MM.1S (cell line): ENCODE results near the gene CERS6.

Source experiments
- DNase-seq: peaks from one replicate; pipeline ENCODE4 v3.0.0-alpha.2; 2015
- H2AFZ ChIP-seq: fragments of 300-600 bp; sonication (generic); 2 replicates; pipeline ENCODE4 v1.6.0; 2016; ENCODE audit warnings: antibody characterized with exemption, low read length
- H3F3A ChIP-seq: fragments of 300-600 bp; sonication (generic); 2 replicates; pipeline ENCODE4 v1.6.1; 2016; ENCODE audit warnings: mild to moderate bottlenecking, antibody characterized with exemption, low read length, moderate library complexity, mixed read lengths; ENCODE audit not compliant: insufficient read depth
- H3K27ac ChIP-seq: fragments of 300-600 bp; sonication (generic); 2 replicates; pipeline ENCODE4 v1.5.1; 2016; ENCODE audit warnings: mild to moderate bottlenecking, low read length
- H3K27me3 ChIP-seq: fragments of 300-600 bp; sonication (generic); replicated peaks from 2 replicates; pipeline ENCODE4 v1.6.0; 2016; ENCODE audit warnings: low read length; ENCODE audit not compliant: insufficient read depth
- H3K36me3 ChIP-seq: fragments of 300-600 bp; sonication (generic); replicated peaks from 2 replicates; pipeline ENCODE4 v1.6.1; 2016; ENCODE audit warnings: mild to moderate bottlenecking, low read length, mixed read lengths; ENCODE audit not compliant: insufficient read depth
- H3K4me1 ChIP-seq: fragments of 300-600 bp; sonication (generic); 2 replicates; pipeline ENCODE4 v1.6.1; 2016; ENCODE audit warnings: low read length, mixed read lengths
- H3K4me2 ChIP-seq: fragments of 300-600 bp; sonication (generic); 2 replicates; pipeline ENCODE4 v1.6.0; 2016; ENCODE audit warnings: low read depth, low read length
- H3K4me3 ChIP-seq: fragments of 300-600 bp; sonication (generic); 2 replicates; pipeline ENCODE4 v1.5.1; 2016; ENCODE audit warnings: low read length, mixed read lengths
- H3K79me2 ChIP-seq: fragments of 300-600 bp; sonication (generic); 2 replicates; pipeline ENCODE4 v1.6.1; 2016; ENCODE audit warnings: mixed run types, low read length, mixed read lengths
- H3K9ac ChIP-seq: fragments of 300-600 bp; sonication (generic); 2 replicates; pipeline ENCODE4 v1.6.1; 2016; ENCODE audit warnings: low read length, mixed read lengths
- H3K9me2 ChIP-seq: fragments of 300-600 bp; sonication (generic); replicated peaks from 2 replicates; pipeline ENCODE4 v1.6.1; 2016; ENCODE audit warnings: mild to moderate bottlenecking, low read length, mixed read lengths; ENCODE audit not compliant: insufficient read depth
- H3K9me3 ChIP-seq: fragments of 300-600 bp; sonication (generic); replicated peaks from 2 replicates; pipeline ENCODE4 v1.6.1; 2016; ENCODE audit warnings: mild to moderate bottlenecking, low read length, mixed read lengths; ENCODE audit not compliant: insufficient read depth
- H4K20me1 ChIP-seq: fragments of 300-600 bp; sonication (generic); 2 replicates; pipeline ENCODE4 v1.6.1; 2016; ENCODE audit warnings: mild to moderate bottlenecking, low read length, moderate library complexity, mixed read lengths; ENCODE audit not compliant: insufficient read depth
- EZH2 ChIP-seq: fragments of 300-600 bp; sonication (generic); optimal IDR thresholded peaks from 2 replicates; pipeline ENCODE3; 2017; ENCODE audit warnings: low read depth, mild to moderate bottlenecking, antibody characterized with exemption, low read length, mixed read lengths
- EZH2phosphoT487 ChIP-seq: fragments of 300-600 bp; sonication (generic); IDR thresholded peaks from 2 replicates; pipeline ENCODE4 v1.6.1; 2018; ENCODE audit warnings: antibody characterized with exemption, low read length
- TF ChIP-seq, protein P1 (sequence below): fragments of 300-600 bp; sonication (generic); IDR thresholded peaks from 2 replicates; pipeline ENCODE4 v1.5.1; 2016; ENCODE audit warnings: antibody characterized with exemption, low read length, mixed read lengths

Gene CERS6

DNA sequence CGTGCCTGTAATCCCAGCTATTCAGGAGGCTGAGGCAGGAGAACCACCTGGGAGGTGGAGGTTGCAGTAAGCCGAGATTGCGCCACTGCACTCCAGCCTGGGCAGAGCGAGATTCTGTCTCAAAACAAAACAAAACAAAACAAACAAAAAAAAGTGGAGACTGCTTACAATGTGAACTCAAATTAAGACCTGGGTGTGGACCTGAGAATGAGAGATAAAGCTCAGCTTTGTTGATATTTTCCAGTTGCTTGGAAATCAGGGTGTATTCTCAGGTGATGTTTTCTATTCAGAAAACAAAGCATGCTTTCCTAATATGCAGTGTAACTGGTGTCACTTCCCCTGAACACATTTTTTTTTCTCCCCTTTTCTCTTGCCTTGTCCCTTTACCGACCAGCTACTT is 5.3 kb upstream of the CERS6 start:
- Histone ChIP-seq H3K27me3 (no peaks in the 10 kb centered on the region), H3F3A (0 out of 2 replicates have a peak, but pooled peaks cover 7% of the 10 kb centered on the region), H2AFZ (no peak overlapping the region), H3K9me3 (no peaks in the 10 kb centered on the region), H3K4me2 (no peak overlapping the region), H3K9me2 (no peaks in the 10 kb centered on the region), H3K36me3 (no peaks in the 10 kb centered on the region), H3K9ac (no peak overlapping the region), H3K4me3 (no peak overlapping the region), H3K27ac (no peak overlapping the region), H3K79me2 (no peaks in the 10 kb centered on the region), H3K4me1 (peaks cover 9% of the 10 kb centered on the region), H4K20me1 (no peaks in the 10 kb centered on the region)
- no peak for DNase-seq
- TF ChIP-seq EZH2 (no peak), EZH2phosphoT487 (no peak)
- TF ChIP-seq, protein P1, sequence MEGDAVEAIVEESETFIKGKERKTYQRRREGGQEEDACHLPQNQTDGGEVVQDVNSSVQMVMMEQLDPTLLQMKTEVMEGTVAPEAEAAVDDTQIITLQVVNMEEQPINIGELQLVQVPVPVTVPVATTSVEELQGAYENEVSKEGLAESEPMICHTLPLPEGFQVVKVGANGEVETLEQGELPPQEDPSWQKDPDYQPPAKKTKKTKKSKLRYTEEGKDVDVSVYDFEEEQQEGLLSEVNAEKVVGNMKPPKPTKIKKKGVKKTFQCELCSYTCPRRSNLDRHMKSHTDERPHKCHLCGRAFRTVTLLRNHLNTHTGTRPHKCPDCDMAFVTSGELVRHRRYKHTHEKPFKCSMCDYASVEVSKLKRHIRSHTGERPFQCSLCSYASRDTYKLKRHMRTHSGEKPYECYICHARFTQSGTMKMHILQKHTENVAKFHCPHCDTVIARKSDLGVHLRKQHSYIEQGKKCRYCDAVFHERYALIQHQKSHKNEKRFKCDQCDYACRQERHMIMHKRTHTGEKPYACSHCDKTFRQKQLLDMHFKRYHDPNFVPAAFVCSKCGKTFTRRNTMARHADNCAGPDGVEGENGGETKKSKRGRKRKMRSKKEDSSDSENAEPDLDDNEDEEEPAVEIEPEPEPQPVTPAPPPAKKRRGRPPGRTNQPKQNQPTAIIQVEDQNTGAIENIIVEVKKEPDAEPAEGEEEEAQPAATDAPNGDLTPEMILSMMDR: no peak

DNA sequence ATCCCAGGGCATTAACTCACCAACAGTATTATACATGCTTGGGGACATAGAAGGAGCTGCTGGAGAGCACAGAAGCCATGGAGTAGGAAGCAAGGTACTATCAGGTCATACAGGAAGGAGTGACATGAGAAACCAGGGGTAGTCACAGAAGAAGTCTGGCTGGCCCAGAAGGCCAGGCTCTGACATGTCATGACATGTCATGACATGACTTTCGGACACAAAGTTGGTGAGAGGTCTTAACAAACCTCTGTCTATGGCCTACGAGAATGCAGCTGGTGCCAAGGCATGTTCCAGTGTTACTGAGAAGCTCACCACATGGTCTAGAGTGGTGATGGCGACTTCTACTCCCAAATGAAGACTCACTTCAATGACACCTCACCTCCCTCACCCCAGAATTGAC is 3.3 kb upstream of the CERS6 start:
- no peak for DNase-seq
- Histone ChIP-seq H3K27me3 (no peaks in the 10 kb centered on the region), H3K9me2 (no peaks in the 10 kb centered on the region), H3K9ac (no peak overlapping the region), H3K27ac (no peak overlapping the region), H2AFZ (no peak overlapping the region), H3K36me3 (no peaks in the 10 kb centered on the region), H3K4me1 (peaks cover 9% of the 10 kb centered on the region), H3K4me2 (no peak overlapping the region), H3F3A (peaks cover 15% of the 10 kb centered on the region), H4K20me1 (no peaks in the 10 kb centered on the region), H3K9me3 (no peaks in the 10 kb centered on the region), H3K79me2 (peaks cover 14% of the 10 kb centered on the region), H3K4me3 (no peak overlapping the region)
- TF ChIP-seq, protein P1: no peak
- TF ChIP-seq EZH2phosphoT487: no peak
- TF ChIP-seq EZH2: no peak

DNA sequence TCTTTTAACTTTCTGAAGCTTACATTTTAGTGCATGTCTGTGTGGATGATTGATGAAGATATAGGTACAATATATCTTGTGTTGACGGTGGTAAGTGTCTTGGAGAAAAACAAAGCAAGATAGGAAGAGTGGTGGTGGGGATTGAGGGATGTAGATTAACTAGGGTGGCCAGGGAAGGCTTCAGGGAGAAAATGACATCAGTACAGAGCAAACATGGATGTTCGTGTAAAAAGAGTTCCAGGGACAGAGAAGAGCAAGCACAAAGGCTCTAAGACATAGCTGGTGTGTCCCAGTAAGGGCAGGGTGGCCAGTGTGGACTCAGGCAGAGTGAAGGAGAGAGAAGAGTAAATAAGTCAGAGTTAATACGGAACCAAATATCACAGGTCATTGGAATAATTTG is 2.7 kb upstream of the CERS6 start:
- no peaks in the 10 kb centered on the region for H3K9me2 ChIP-seq
- no peaks in the 10 kb centered on the region for H3K9me3 ChIP-seq
- H2AFZ ChIP-seq: no peak overlapping the region
- H4K20me1 ChIP-seq: no peaks in the 10 kb centered on the region
- H3K9ac ChIP-seq: no peak overlapping the region
- no peak overlapping the region for H3K4me2 ChIP-seq
- peaks cover 21% of the 10 kb centered on the region for H3K79me2 ChIP-seq
- no peaks in the 10 kb centered on the region for H3K36me3 ChIP-seq
- no peaks in the 10 kb centered on the region for H3K27me3 ChIP-seq
- no peak overlapping the region for H3K4me3 ChIP-seq
- TF ChIP-seq EZH2 (no peak), EZH2phosphoT487 (no peak)
- TF ChIP-seq, protein P1: no peak
- H3F3A ChIP-seq: peaks cover 16% of the 10 kb centered on the region
- H3K27ac ChIP-seq: no peak overlapping the region
- no peak for DNase-seq
- peaks cover 15% of the 10 kb centered on the region for H3K4me1 ChIP-seq
